RWPE1 (cell line): ENCODE measurements around the gene GPN1.
"Not testable (repeated sequence)": the region's sequence is repeated elsewhere in the genome, so short reads cannot be mapped to it uniquely, and the experiment has no call there.

ENCODE experiments used
- CTCF ChIA-PET: fragments of 350-600 bp; sonication (Branson Sonifier 250); formaldehyde crosslinking; extraction: SDS; loops from one replicate; lab custom pipeline; 2021; lab: Yijun Ruan, JAX
- POLR2A ChIA-PET: fragments of 400-600 bp; formaldehyde crosslinking; extraction: SDS; loops from one replicate; lab custom pipeline; 2020; ENCODE audit warnings: antibody characterized with exemption; ENCODE audit not compliant: low non-redundant PET; lab: Yijun Ruan, JAX
- DNase-seq: peaks from one replicate; pipeline ENCODE4 v3.0.0; 2012; ENCODE audit warnings: low spot score
- H3K27ac ChIP-seq: fragments of 450-650 bp; 2 replicates; pipeline ENCODE4 v1.5.1; 2017
- TF ChIP-seq, protein P1 (sequence below): fragments of 450-650 bp; conservative IDR thresholded peaks from 2 replicates; pipeline ENCODE4 v1.5.1; 2017; ENCODE audit warnings: low read depth, mild to moderate bottlenecking

The GPN1 gene

DNA sequence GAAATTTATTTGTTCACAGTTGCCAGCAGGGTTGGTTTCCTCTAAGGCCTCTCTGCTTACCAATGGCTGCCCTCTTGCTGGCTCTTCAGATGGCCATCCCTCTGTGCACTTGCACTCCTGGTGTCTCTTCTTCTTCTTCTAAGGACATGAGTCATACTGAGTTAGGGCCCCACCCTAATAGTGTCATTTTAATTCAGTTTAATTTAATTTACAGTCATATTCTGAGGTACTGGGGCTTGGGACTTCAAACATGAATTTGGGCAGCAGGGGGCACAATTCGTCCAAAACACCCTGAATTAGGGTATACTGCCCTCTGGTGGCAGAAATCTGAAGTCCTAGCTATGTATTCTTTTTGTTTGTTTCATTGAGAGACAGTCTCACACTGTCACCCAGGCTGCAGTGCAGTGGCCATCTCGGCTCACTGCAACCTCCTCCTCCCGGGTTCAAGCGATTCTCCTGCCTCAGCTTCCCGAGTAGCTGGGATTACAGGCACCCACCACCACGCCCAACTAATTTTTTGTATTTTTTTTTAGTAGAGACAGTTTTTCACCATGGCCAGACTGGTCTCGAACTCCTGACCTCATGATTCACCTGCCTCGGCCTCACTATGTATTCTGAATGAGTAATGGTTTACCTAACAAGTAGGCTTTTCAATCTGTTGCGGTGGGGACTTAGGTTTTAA lies 54.7 kb downstream of the GPN1 start:
- ChIA-PET CTCF (interaction anchor here (0.5 to 1.4 kb wide), 15 partner anchors 8 to 717 kb away, joined by 3 to 7 read pairs (median 3); no protein-coding TSS in a partner anchor), POLR2A (no interaction called here)
- H3K27ac ChIP-seq = peak overlapping the region; percentile 55
- TF ChIP-seq, protein P1, sequence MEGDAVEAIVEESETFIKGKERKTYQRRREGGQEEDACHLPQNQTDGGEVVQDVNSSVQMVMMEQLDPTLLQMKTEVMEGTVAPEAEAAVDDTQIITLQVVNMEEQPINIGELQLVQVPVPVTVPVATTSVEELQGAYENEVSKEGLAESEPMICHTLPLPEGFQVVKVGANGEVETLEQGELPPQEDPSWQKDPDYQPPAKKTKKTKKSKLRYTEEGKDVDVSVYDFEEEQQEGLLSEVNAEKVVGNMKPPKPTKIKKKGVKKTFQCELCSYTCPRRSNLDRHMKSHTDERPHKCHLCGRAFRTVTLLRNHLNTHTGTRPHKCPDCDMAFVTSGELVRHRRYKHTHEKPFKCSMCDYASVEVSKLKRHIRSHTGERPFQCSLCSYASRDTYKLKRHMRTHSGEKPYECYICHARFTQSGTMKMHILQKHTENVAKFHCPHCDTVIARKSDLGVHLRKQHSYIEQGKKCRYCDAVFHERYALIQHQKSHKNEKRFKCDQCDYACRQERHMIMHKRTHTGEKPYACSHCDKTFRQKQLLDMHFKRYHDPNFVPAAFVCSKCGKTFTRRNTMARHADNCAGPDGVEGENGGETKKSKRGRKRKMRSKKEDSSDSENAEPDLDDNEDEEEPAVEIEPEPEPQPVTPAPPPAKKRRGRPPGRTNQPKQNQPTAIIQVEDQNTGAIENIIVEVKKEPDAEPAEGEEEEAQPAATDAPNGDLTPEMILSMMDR = peak; percentile 87
- DNase-seq = peak; percentile 68

DNA sequence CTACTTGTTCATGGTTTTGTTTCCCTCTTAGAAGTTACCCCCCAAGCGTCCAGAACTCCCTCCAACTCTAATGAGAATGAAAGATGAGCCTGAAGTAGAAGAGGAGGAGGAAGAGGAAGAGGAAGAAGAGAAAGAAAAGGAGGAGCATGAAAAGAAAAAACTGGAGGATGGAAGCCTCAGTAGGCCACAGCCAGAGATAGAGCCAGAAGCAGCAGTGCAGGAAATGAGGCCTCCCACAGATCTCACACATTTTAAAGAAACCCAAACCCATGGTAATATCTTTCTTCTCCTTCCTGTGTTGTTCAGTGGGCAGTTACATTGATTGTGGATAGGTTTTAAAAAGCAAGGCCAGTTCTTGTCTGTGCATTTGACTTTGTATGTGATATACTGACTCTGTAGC lies 56.2 kb downstream of the GPN1 start:
- H3K27ac ChIP-seq, DNase-seq, POLR2A ChIA-PET: not testable (repeated sequence)
- CTCF ChIA-PET = interaction anchor here (0.6 kb wide), 1 partner anchor 613 kb away, joined by 3 read pairs; the partner anchor contains the start of gene OST4

DNA sequence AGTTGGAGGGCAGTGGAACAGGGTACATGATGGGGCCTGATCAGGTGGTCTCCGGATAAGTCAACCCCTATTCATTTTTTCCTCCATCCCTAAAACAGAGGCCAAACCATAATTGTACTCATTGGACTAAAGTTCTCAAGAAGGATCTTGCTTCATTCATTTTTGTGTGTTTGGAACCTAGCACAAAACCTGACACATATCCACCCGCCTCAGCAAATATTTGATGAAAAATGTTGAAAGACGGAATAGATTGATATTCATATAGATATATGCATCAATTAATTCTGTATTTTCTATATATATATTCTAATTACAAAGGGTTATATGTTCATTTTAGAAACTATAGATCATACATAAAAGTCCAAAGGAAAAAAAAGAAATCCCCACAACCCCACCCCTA lies 56.7 kb downstream of the GPN1 start:
- TF ChIP-seq, protein P1 = no peak
- POLR2A ChIA-PET = no interaction called here
- CTCF ChIA-PET = no interaction called here
- no peak for DNase-seq
- H3K27ac ChIP-seq = no peak overlapping the region

DNA sequence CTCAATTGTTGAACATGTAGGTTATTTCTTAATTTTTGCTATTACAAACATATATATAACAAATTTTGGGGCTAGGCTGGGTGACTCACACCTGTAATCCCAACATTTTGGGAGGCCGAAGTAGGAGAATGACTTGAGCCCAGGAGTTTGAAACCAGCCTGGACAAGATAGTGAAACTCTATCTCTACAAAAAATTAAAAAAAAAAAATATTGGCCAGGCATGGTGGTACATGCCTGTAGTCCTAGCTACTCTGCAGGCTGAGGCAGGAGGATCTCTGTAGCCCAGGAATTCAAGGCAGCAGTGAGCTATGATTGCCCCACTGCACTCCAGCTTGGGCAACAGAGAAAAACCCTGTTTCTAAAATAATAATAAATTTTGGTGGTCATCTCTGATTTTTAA lies 58.4 kb downstream of the GPN1 start:
- TF ChIP-seq, protein P1 = no peak
- H3K27ac ChIP-seq = peak overlapping the region; percentile 75
- ChIA-PET CTCF (no interaction called here), POLR2A (no interaction called here)
- DNase-seq = no peak

DNA sequence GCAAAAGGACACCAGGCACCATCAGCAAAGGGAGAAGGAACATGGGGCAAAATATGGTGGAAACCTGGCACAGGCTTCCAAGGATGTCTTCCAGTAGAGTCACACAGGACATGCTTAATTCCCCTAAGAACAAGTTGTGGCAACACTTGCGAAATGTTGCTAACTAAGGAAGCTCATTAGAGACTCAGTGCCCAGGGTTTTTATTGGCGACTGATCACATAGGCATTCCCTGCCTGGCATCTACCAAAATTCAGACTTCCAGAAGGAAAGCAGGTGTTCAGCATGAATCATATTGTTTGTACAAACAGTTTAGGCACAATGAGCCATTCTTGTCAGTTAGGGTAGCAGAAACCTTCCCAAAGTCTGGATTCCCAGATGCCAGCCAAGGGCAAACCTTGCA lies 60.6 kb downstream of the GPN1 start:
- CTCF ChIA-PET = interaction anchor here (1.1 kb wide), 1 partner anchor 14 kb away, joined by 3 read pairs; no protein-coding TSS in a partner anchor
- POLR2A ChIA-PET = no interaction called here
- no peak overlapping the region for H3K27ac ChIP-seq
- TF ChIP-seq, protein P1 = no peak
- DNase-seq = no peak

DNA sequence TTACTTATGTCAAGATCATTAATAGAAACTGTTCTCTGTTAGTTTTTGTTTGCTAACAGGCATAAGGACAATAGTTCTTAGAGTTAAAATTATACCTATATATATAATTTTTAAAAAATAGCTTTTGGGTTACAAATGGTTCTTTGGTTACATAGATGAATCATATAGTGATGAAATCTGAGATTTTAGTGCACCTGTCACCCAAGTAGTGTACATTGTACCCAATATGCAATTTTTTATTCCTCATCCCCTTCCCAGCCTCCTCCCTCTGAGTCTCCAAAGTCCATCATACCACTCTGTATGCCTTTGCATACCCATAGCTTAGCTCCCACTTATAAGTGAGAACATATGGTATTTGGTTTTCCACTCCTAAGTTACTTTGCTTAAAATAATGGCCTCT lies 61.2 kb downstream of the GPN1 start:
- TF ChIP-seq, protein P1 = no peak
- H3K27ac ChIP-seq = no peak overlapping the region
- ChIA-PET CTCF (interaction anchor here (1.1 to 1.7 kb wide), 2 partner anchors 14 kb away, joined by 3 to 10 read pairs; no protein-coding TSS in a partner anchor), POLR2A (no interaction called here)
- DNase-seq = no peak

DNA sequence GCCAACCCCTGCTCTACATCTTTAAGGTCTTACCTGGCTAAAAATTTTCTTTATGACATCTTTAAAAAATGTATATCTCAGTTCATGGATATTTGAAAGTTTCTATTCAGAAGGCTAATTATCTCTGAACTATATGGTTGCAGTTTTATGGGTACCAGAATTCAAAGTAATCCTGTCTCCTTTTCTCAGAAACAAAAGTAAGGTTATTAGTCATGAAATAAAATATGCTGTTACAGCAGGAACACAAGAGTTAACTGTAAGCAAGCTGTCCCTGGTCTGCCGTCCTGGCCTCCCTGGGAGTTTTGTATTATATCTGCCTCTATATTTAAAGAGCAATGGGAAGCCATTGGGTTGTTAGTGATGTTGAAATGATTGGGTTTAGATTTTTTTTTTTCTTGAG lies 68.8 kb downstream of the GPN1 start:
- DNase-seq = no peak
- ChIA-PET POLR2A (no interaction called here), CTCF (interaction anchor here (0.7 kb wide), 1 partner anchor 671 kb away, joined by 5 read pairs; no protein-coding TSS in a partner anchor)
- TF ChIP-seq, protein P1 = no peak
- no peak overlapping the region for H3K27ac ChIP-seq
